ENCODE results near the gene MDC1.
"Not testable (repeated sequence)": the region's sequence is repeated elsewhere in the genome, so short reads cannot be mapped to it uniquely, and the experiment has no call there.

MDC1 gene, protein sequence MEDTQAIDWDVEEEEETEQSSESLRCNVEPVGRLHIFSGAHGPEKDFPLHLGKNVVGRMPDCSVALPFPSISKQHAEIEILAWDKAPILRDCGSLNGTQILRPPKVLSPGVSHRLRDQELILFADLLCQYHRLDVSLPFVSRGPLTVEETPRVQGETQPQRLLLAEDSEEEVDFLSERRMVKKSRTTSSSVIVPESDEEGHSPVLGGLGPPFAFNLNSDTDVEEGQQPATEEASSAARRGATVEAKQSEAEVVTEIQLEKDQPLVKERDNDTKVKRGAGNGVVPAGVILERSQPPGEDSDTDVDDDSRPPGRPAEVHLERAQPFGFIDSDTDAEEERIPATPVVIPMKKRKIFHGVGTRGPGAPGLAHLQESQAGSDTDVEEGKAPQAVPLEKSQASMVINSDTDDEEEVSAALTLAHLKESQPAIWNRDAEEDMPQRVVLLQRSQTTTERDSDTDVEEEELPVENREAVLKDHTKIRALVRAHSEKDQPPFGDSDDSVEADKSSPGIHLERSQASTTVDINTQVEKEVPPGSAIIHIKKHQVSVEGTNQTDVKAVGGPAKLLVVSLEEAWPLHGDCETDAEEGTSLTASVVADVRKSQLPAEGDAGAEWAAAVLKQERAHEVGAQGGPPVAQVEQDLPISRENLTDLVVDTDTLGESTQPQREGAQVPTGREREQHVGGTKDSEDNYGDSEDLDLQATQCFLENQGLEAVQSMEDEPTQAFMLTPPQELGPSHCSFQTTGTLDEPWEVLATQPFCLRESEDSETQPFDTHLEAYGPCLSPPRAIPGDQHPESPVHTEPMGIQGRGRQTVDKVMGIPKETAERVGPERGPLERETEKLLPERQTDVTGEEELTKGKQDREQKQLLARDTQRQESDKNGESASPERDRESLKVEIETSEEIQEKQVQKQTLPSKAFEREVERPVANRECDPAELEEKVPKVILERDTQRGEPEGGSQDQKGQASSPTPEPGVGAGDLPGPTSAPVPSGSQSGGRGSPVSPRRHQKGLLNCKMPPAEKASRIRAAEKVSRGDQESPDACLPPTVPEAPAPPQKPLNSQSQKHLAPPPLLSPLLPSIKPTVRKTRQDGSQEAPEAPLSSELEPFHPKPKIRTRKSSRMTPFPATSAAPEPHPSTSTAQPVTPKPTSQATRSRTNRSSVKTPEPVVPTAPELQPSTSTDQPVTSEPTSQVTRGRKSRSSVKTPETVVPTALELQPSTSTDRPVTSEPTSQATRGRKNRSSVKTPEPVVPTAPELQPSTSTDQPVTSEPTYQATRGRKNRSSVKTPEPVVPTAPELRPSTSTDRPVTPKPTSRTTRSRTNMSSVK (N-terminal part only)

DNA sequence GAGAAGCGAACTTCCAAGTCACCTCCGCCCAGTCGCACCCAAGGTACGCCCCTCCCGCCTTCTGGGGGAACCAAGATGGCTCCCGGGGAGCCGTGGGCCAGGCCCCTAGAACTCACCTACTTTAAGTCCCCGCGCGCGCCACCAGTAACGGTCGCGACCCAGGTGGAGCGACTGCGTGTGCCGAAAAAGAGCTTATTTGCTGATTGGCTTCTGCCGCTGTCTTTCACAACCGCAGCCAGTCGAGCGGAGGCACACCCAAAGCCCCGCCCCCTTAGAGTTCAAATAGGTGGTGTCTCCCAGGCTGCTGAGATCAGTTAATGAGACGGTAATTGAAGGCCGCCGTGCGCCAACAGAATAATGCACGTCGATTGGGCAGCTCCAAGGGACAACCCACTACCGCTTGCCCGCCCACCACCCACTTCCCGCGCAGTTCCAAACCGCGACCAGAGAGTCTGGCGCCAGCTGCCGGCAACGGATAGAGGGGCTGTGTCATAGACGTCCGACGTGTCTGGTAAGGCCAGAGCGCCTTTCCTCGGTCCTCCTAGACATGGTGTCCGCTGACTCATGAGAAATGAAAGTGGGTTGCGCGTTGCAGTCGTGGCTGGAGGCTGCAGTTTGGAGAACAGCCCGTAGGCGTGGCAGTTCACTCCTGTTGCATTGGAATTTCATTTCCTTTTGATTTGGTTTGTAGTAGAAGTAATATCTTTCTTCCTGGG is at the start of gene MDC1:
Gene MDC1, minus strand, starts transcription at position 153 of the 716 bp plus-strand sequence. CDS start 2,106 bp downstream, outside the sequence.
- DNase-seq (ENCODE audit: low read depth in 2 of 2) = peak; percentile 97 to 98

DNA sequence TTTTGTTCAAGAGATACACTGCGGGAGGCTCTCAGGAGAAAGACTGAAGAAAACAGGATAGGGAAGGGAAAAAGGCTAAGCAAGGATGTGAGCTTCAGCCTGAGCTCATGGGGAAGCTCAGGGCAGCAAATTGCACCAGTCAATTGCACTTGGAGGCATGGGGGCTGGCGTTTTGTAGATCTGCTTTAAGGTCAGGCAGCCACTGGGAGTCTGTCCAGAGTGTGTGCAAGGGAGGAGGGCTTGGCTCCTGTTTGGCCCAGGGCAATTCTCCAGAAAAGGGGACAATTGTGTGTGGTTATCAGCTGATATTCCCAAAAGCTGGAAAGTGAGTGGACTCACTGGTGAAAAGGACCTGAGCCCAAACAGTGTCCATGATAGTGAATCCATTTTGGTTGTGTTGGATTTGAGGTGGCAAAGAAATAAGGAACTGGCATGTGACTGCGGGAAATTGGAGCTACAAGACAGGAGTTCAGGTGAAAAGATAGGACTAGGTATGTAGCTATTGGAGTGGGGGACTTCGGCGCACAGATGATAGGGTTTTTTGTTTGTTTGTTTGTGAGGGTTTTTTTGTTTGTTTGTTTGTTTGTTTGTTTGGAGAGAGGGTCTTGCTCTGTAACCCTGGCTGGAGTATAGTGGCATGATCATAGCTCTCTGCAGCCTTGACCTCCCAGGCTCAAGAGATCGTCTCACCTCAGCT is 49.5 kb upstream of the MDC1 start:
- DNase-seq (ENCODE audit: low read depth in 2 of 2) = no peak

DNA sequence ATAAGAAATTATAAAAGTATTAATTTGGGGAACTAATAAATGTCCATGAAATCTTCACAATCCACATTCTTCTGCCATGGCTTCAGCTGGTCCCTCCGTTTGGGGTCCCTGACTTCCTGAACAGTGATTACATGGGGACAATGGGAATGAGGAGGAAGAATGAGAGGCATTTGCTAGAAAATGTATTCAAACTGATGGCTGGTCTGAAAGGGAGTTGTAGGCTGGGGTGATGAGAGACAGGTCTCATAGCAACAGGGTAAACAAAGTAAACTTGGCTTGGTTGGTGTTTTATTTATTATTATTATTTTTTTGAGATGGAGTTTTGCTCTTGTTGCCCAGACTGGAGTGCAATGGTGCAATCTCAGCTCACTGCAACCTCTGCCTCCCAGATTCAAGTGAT is 48.4 kb upstream of the MDC1 start:
- not testable (repeated sequence) for DNase-seq (ENCODE audit: low read depth in 2 of 2)

DNA sequence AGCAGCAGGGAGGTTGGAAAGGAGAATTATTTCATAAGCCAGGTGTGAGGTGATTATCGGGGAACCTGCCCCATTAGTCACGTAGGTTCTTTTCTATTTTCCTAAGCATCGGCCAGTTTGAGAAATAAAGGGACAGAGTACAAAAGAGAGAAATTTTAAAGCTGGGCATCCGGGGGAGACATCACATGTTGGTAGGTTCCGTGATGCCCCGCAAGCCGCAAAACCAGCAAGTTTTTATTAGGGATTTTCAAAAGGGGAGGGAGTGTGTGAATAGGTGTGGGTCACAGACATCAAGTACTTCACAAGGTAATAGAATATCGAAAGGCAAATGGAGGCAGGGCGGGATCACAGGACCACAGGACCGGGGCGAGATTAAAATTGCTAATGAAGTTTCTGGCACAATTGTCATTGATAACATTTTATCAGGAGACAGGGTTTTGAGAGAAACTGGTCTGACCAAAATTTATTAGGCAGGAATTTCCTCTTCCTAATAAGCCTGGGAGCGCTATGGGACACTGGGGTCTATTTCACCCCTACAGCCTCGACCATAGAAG is 47.5 kb upstream of the MDC1 start:
- not testable (repeated sequence) for DNase-seq (ENCODE audit: low read depth in 2 of 2)

DNA sequence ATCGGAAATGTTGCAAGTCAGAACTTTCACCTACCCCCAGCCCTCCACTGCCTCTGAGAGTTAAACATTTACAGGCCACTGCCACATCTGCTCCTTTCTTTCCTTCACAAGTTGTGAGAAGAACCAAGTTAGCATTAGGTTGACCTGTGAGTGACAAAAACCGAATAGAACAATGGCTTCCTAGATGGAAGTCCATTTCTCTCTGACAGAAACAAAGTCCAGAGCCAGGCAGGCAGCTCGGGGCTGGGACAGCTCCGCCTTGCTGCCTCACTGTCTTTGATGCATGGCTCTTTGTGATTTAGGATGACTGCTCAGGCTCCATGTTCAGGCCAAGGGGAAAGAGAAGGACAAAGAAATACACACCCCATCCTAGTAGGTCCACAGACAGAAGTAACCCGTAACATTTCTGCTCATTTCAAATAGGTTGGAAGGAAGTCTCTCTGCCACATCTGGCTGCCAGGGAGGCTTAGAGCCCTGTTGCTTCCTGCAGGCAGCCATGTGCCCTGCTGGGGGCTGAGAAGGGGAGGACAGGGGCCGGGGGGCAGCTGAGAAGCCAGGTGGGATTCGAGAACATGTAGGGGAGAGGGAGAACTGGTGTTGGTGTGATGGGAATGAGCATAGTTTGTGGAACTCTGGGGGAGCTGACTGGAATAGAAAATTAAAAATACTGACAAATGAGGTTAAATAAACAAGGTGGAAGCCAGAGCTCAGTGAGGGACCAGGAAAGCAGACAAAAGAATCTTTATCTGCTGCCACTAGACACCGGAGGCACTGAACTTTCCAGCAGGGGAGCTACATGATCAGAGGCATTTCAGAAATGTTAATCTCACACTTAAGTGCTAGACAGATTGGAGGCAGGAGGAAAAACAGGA is 46.8 kb upstream of the MDC1 start:
- DNase-seq (ENCODE audit: low read depth in 2 of 2) = no peak

DNA sequence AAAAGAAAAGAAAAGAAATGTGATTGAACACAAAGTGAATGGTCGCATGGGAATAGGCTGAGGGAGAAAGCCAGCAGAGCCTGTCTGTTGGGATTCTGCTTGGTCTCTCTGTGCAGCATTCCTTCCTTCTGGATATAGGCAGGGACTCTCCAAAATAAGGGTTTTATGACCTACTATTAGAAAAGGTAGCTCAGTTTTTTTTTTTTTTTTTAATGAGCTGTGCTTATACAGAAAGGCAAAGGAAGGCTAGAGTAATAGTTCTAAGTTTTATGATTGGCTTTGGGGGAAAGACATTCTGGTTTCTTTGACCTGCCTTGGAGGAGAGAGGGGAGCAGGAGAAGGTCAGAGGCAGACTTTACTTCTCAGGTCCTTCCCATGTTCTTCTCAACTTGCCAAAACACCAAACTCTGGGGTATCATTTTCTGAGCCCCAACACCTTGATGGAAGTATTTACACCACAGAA is 46.1 kb upstream of the MDC1 start:
- no peak for DNase-seq (ENCODE audit: low read depth in 2 of 2)

DNA sequence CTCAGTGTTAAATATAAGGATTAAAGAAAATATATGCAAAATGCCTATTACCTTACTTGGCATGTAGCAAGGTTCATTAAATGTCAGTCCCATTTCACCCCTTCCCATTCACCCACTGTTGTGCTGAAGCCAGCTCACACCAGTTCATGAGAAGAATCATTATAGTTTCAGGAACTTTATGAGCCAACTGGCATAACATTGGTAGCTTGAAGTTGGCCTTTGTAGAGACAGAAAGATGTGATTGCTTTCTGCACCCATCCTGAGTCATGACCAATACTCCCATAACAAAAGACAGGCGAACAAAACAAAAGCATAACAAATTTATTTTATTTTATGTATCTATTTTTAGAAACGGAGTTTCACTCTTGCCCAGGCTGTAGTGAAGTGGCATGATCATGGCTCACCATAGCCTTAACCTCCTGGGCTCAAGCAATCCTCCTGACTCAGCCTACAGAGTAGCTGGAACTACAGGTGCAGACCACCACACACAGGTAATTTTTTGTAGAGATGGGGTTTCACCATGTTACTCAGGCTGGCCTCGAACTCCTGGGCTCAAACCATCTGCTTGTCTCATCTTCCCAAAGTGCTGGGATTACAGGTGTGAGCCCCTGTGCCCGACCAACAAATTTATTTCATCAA is 44.8 kb upstream of the MDC1 start:
- no peak for DNase-seq (ENCODE audit: low read depth in 2 of 2)

DNA sequence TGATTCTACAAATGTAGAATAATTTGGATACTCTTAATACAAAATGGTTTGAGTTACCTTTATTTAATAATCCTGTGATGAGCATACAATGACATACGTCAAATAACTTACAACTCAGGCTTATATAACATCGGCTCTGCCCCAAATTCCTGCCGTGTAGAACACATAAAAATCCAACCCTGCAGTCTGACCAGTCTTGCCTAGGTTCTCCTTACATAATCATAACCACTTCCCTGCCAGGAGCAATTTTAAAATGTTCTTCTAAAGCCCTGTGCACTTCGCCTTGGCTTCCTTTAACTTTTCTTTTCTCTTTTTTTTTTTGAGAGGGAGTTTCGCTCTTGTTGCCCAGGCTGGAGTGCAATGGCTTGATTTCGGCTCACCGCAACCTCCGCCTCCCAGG is 43.5 kb upstream of the MDC1 start:
- no peak for DNase-seq (ENCODE audit: low read depth in 2 of 2)

DNA sequence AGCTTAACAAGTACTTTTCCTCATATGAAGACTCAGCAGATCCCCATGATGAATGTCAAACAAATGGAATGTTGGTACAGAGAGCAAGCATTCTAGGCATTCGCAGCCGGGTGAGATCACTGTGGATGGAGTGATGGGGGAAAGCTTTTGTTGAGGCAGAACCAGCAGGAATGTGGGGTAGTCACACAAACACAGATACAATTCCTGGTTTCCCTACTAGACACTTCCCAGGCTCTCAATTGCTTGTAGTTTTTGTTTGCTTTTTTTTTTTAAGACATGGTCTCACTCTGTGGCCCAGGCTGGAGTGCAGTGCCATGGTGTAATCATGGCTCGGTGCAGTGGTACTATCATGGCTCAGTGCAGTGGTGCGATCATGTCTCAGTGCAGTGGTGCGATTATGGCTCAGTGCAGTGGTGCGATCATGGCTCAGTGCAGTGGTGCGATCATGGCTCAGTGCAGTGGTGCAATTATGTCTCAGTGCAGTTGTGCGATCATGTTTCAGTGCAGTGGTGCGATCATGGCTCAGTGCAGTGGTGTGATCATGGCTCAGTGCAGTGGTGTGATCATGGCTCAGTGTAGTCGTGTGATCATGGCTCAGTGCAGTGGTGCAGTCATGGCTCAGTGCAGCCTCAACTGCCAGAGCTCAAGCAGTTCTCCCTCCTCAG is 42.6 kb upstream of the MDC1 start:
- DNase-seq (ENCODE audit: low read depth in 2 of 2) = no peak

DNA sequence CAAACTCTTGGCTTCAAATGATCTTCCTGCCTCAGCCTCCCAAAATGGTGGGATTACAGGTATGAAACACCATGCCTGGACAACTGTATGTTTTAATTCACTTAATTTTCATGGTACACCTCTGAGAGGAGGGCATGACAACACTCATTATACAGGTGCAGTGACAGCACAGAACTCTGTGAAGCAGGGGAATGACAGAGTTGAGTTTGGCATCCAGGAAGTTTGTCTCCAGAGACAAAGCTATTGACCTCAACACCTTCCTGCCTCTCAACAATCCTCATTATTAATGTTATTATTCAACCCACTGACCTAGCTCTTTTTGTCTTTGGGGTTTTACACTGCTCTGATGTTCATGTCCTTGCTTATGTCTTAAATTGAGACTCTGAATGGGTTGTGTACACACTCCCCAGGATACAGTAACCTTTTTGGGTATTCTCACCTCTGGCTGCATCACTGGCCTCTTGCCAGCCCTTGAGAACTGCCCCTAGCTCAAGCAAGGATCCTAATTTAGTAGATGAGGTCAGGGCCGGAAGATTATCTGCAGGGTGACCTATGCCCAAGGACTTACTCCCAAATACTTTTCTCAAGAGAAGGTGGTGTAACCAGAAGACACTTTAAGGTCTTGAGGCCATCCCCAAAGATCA is 40.3 kb upstream of the MDC1 start:
- DNase-seq (ENCODE audit: low read depth in 2 of 2) = no peak

DNA sequence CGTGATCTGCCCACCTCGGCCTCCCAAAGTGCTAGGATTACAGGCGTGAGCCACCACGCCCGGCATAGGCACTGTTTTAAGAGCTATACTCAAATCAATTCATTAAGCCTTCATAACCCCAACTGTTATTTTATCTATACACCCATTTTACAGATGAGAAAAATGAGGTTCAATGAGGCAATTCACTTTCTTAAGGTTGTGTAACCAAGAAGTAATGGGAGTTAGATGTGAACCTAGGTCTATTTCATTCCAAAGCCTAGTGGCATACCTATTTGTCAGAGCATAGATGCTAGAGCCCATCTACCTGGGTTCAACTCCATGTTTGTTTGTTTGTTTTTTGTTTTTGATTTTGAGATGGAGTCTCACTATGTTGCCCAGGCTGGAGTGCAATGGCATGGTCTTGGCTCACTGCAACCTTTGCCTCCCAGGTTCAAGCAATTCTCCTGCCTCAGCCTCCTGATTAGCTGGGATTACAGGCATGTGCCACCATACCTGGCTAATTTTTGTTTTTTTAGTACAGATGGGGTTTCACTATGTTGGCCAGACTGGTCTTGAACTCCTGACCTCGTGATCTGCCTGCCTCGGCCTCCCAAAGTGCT is 39.4 kb upstream of the MDC1 start:
- not testable (repeated sequence) for DNase-seq (ENCODE audit: low read depth in 2 of 2)

DNA sequence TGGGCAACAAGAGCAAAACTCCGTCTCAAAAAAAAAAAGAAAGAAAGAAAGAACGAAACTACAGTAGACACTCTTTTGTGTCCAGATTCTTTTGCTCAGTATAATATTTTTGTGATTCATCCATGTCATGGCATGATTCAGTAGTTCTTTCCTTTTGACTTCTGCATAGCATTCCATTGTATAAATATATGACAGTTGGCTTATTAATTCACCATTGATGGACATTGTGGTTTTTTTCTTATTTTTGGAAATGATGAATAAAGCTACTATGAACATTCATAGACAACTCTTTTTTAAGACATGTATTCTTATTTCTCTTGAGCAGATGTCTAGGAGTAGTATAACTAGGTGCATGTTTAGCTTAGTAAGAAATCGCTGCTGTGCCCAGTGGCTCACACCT is 37.5 kb upstream of the MDC1 start:
- DNase-seq (ENCODE audit: low read depth in 2 of 2) = no peak

DNA sequence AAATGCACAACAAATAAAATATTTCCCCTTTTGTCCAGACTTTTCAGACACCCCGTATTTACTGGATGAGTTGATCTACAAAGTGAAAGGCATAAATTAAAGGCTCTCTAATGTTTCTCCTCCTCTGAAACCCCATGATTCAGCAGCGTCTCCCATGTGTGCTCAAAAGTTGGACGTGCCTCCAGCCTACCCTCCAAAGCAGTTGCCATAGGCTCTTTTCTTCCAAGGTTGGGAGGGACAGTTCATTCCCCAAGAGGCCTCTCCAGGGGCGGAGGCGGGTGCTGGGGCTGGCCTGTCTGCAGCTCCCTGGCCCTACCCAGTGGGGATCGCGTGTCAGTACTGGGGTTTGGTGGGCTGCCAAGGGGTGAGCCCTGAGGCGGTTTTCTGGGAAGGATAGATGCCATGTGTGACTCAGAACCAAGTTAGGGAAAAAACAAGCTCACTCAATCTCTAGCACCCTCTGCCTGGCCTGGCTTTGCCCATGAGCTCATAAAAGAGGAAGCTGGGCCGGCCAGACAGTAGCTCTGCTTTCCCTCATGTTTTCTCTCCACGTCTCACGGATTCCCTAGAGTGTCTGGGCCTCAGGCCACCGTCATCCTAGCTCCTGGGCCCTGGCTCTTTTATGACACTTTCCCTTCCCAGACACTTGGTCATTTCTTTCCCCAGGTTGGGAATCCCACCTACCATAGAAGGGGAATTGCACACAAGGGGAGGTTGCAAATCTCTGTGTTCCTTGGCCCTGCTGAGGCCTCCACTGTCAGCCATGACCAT is 35.3 kb upstream of the MDC1 start:
- no peak for DNase-seq (ENCODE audit: low read depth in 2 of 2)

DNA sequence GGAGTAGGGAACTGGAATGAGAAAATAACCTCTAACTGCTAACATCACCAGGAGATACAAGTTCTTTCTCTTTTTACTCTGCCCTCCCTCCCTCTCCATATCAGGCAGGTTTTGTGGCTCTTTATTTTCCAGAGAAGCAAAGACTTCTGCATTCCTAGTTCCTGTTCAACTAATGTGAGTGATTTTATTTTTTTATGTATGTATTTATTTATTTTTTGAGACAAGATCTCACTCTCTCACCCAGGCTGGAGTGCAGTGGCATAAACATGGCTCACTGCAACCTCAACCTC is 33.2 kb upstream of the MDC1 start:
- DNase-seq (ENCODE audit: low read depth in 2 of 2) = no peak

DNA sequence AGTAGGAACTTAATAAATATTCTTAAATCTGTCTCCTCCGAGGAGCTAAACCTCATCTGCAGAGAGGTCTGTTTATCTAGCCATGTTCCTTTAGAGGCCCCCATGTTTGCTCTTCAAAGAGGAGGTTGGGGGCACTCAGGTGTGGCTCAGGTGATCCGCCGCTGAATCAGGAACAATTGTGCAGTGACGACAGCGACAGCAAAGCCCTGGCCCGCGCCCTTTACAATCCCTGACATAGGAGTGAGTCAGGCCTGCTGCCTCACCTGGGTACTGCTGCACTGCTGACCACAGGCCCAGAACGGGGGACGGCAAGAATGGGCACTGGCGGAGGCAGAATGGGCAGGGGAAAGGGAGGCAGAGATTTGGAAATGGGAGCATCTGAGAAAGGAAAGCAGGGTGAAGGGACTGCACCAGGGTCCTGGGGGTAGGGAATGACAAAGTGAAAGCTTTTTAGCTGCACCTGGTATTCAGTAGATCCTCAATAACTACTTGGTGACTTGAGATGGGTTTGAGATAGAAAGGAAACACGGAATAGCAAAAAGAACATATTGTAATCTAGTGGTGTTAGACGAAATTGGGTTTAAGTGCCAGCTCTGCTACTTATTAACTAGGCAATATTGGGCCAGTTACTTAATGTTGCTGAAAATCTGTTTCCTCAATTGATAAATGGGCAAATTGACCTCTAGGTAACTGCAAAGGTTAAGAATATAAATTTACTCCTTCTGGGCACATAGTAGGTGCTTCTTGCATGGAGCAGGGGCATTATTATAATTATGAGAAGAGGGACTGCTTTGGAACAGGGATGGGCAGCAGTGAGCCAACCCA is 32.7 kb upstream of the MDC1 start:
- DNase-seq (ENCODE audit: low read depth in 2 of 2) = no peak

Data from stimulated activated CD4-positive, alpha-beta T cell treated with anti-CD3 and anti-CD28 coated beads, Interleukin-12 subunit alpha, Interleukin-12 subunit beta, amount 100 ng/mL, for 24 hours (primary cell).